ENCODE data around the gene ENDOV. TPM values are rescaled to one million over a fixed set of nuclear protein-coding genes. Genes with fewer than 3 reads are reported as not detected.

The ENDOV gene
- total RNA-seq, 4 donors from 2014 or later: 2.0 to 17.5 (median 9.9) TPM

DNA sequence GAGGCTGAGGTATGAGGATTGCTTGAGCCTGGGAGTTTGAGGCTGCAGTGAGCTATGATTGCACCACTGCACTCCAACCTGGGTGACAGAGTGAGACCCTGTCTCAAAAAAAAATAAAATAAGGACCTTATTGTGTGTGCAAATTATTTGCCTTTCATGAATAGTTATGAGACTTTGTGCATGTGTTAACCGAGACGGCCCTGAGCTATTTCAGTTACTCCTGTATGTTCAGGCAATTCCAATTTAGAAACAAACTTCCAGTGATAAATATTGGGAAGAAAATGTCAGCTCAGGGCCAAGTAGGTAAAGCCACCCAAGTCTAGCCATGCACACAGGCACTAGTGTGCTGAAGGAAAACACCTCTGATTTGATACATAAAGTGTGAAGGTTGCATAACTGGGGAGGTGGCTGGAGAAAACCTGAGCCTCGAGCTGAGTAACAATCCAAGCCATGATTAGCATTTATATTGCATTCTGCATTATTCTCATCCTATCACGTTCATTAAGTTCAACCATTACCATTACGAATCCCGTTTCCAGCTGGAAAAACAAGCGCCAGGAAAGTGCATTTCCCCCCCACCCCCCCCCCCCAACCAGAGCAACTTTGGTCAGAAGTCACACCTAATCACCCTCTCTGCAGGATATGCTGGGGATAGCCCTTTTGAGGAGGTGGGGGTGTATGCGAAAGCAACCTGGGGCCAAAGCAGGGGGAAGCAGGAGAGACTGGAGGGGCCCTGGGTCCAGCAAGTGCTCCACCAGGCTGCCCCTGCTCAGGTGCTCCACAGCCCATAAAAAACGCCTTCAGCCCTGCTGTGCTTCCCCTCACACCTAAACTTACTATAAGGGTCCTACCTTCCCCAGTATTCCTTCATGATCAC, 18.6 kb upstream of the ENDOV start:
- no peak for TF ChIP-seq CTCF (IDR thresholded peaks at IDR 0.05; ENCODE audit: low read depth)

- no peak for TF ChIP-seq CTCF (IDR thresholded peaks at IDR 0.05; ENCODE audit: low read depth)
Measured at GRCh38 chr17:80397034-80397387, 18.0 kb upstream of the ENDOV start.

DNA sequence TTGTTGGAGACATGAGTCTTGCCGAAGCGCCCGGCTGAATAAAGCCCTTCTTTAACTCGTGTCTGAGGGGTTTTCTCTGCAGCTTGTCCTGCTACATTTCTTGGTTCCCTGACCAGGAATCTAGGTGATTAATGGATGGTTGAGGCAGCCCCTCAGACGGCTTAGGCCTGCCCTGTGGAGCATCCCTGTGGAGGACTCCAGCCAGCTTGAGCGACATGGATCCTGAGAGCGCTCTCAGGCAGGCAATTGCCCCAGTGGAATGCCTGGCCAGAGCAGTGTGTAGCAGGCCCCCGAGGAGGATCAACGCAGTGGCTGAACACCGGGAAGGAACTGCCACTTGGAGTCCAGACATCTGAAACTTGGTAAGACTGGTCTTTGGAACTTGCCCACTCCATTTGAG, 17.3 kb upstream of the ENDOV start:
- TF ChIP-seq CTCF (IDR thresholded peaks at IDR 0.05; ENCODE audit: low read depth): no peak

GRCh38 chr17:80402959-80403358, 12.0 kb upstream of the ENDOV start:
- TF ChIP-seq CTCF (IDR thresholded peaks at IDR 0.05; ENCODE audit: low read depth): no peak

DNA sequence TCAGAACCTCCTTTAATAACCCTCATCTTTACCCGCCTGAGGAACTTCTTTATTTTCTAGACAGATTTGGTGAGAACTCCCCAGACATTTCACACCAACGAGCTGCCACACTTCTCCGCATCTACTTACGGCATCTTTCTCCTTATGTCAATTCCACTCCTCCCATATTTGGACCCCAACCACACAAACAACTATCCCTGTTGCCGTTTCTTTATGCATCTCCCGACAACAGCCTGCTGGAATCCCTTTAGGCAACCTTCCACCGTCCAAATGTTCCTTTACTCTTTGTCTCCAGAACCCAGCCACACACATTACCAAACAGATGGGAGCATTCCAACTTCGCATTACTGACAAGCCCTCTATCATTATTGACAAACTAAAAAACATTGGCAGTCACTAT, 8.8 kb upstream of the ENDOV start:
- TF ChIP-seq CTCF (IDR thresholded peaks at IDR 0.05; ENCODE audit: low read depth): no peak

DNA sequence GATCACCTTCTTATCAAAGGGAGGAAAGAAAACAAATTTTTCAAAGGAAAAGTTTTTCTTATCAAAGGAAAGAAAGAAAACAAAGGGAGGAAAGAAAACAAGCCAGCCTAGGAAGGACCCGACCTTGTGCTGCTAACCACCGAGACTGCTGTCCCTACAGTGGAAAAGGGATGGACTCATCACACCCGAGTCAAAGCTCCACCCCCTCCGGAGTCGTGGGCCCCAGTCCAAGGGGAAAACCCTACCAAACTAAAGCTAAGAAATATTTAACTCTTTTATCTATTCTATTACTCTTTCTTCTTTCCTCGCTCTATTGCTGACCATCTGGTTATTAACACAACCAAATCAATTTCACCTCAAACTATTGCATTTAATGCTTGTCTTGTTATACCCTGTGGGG, 6.1 kb upstream of the ENDOV start:
- TF ChIP-seq CTCF (IDR thresholded peaks at IDR 0.05; ENCODE audit: low read depth): no peak

DNA sequence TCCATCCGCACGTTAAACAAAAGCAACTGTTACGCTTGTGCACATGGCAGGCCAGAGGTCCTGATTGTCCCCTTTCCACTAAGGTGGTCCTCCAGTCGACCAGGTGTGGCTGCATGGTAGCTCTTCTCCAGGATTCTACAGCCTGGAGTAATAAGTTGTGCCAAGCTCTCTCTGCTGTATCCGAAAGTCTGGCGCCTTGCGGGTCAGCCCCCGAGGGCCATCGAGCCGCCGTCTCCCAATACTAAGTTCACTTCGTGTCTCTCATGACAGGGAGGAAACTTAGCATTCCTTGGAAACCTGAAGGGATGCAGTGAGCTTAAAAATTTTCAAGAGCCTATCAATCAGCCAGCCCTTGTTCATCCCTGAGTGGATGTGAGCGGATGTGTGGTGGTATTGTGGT, 5.3 kb upstream of the ENDOV start:
- TF ChIP-seq CTCF (IDR thresholded peaks at IDR 0.05; ENCODE audit: low read depth): no peak
